HG02981 (cell line): ENCODE data around the gene MIPEP.
"Not testable (repeated sequence)": the region's sequence is repeated elsewhere in the genome, so short reads cannot be mapped to it uniquely, and the experiment has no call there.

Source experiments
- ATAC-seq: cut with Tn5 transposase; IDR thresholded peaks from one replicate; pipeline ENCODE4 v1.9.1; 2021; ENCODE audit warnings: mild to moderate bottlenecking, moderate library complexity; ENCODE audit not compliant: unreplicated experiment

Gene MIPEP

DNA sequence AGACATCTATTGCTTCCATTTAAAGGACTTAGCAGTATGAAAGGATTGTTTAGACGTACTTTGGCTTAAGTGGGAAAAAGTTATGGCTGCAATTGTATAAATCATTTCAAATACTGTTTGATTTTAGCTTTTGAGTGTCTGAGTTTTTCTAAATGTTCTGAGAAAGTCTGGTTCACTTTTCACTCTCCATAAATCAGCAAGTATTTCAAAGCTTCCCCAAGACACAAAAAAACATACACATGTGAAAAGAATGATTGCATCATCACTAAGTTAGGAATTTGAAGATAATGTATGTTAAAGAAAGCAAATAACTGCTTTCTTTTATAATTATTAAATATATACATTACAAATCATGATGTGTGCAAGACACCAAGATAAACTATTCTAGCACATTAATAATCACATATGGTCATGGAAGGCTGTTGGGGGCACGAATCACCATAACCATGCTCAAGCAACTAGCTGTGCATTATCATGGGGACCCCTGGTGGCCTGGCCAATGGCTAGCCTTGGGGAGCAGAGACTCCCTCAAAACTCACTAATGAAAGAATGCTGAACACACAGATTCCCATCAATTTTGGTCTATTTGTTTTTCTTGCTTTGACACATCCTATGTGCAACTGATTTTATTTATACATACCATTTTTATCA is 111.1 kb downstream of the MIPEP start:
- no peak for ATAC-seq

DNA sequence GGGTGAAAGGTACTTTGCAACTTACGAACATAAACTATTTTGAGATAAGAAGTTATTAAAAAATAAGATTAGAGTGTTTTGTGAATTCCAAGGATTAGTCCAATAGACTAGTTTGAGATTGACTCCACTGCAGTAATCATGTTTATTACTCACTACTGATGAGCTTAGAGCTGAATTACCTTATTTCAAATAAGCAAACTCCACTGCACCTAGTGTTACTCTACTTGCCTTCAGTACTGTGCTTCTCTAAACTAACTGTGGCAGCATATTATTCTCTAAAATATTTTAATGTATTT is 111.7 kb downstream of the MIPEP start:
- peak; percentile 27 for ATAC-seq

DNA sequence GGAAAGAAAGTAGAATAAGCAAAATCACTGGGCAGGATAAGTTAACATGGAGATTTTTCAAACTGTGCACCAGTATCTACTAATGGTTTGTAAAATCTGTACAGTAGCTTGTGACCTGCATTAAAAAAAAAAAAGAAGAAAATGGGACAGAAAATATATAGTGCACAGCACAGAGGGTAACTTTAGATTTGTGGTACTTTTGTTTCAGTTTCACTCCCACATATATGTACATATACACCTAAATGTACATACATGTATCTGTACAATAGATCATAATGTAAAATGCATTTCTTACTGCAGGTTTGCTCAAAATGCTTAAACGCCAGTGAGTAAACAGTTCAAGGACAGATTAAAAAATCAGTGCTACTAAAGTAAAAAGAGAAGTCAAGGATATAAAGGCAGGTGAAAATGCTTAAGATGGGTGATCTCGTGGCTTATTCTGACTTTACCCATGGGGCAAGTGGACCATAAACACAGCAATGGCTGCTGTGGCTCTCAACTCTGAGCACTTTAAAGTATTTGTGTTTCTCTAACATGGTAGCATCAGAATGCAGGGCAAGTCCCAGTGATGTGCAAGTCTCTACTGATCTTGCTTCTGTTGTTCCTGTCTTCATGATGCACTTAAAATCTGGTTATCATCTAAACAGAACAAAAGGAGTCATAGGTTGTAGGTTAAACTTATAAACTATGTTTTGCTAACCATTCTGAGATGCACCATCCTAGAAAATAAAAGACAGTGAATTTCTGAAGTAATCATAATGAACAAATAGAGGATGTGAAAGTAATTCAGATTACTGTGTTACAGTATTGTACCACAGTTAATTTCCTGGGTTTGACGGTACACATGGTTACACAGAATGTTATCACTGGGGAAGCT is 112.3 kb downstream of the MIPEP start:
- ATAC-seq = peak; percentile 97

DNA sequence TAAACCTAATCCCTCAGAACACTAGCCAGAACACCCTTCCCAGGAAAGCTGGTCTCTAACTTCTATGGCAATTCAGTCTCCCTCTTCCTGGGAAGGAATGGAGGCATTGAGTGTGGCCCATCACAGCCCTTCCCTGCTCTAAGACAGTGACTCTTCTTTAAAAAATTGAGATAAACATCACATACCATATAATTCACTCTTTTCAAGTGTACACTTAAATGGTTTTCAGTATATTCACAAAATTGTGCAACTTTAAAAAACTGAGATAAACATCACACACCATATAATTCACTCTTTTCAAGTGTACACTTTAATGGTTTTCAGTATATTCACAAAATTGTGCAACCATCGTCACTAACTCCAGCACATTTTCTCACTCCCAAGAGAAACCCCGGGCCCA is 116.5 kb downstream of the MIPEP start:
- no peak for ATAC-seq

DNA sequence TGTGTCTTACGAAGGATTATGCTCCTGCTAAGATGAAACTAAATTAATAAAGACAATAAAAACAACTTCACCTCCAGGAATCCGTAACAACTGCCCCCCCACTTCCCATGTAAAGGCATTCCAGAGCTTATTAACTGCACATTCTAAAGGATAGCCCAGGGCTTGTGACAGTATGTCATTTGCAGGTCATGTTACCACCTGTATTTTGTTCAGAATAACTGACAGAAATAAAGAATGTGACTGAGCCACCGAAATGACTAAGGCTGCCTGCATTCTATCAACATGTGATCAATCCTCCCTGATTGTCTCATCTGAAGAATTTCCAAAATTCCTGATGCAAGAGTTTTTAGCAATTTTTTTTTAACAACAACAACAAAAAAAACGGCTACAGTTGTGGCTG is 117.2 kb downstream of the MIPEP start:
- no peak for ATAC-seq

DNA sequence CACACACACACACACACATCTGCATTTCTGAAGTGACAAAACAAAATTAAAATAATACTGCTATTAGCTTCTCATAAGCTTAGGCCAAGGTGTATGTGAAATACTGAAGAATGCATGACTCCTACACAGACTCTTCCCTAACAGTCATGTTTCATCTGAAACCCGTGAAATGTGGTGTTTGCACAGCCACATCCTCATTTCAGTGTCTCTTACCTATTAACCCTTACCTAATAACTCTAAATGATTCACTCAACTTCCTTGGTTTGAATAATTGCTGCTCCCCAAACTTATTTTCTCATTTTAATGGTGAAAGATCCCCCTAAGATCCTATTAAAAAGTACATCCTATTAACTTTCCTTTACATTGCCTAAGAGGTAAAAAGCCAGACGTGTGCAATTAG is 117.6 kb downstream of the MIPEP start:
- peak; percentile 98 for ATAC-seq

DNA sequence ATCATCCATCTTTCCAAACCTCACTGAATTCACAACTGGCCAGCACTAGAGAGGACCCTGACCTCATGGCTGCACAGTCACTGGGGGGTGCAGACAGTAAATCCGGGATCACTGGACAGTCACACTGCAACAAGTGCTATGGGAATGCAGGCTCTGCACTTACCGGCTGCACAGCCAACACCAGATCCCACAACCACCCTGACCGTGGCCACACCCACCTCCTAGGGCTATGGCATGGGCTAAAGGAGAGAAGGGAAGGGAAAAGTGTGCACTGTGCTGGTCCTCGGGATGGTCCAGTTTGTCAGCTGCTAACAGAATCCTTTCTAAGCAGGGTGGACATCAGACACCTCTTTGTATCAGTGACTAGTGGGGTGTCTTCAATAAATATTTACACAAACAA is 118.2 kb downstream of the MIPEP start:
- no peak for ATAC-seq

DNA sequence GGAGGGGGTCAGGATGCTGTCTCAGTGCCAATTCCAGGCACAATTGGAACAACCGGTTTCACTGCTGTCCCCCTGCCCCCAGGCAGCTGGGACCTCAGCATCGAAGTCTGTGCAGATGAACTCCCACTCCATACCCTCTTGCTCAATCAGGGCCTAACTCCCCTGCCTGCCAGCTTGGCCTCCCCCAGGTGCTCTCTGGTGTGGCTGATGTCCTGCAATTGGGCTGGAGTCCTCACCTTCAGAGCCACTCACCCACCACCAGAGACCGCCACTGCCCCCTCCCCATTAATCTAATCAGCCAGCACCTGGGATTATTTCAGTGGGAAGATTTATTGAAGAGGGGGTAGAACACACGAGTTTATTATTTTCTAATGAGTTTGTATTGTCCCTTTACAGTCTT is 118.8 kb downstream of the MIPEP start:
- ATAC-seq = no peak

DNA sequence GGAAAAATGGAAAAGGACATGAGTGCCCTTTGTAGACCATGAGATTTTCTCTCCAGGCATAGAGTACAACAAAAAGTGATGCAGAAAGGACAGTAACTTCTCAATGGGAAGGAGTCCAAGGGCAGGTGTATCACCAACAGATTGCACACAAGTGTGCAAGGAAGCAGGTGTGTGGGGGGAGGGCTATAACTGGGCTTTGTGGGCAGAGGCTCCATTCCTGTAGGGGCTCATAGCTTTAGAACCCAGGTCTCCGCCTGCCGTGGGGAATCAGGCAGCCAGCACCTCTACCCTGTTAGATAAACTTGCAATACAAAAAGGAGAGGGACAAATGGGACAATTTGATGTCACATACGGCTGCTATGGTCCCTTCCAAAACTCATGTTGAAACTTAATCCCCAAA is 119.8 kb downstream of the MIPEP start:
- no peak for ATAC-seq

DNA sequence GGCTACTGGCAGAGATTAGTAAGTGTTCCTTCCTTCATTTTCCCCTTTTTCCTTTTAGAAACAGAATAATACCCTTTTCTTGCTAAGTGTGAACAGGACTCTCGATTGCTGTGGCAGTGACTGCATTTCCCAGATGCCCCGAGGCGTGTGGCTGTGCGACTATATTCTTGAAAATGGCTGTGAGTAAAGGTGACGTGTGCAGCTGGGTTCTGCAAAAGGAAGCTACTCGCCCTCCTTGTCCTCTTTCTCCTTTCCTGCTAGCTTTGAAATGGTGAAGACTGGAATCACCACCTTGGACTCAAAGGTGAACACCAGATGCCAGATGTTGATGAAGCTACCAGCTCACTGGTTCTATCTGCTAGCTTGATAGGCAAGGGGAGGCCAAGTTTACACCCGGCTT is 121.4 kb downstream of the MIPEP start:
- no peak for ATAC-seq

DNA sequence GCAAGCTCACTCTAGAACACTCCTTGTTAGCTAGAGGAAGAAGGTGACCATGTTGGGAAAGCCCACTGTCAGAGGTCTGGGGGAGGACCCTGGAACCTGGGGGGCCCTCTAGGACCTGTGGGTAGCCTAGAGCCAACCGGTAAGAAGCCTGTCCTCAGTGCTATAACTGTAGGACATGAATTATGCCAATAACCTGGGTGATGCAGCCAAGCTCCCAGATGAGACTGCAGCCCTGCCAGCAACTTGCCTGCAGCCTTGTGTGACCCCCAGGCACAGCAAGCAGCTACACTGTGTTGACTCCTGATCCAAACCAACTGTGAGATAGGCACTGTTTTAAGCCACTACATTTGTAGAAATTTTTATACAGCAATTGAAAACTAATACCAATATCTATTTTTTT is 122.3 kb downstream of the MIPEP start:
- no peak for ATAC-seq

DNA sequence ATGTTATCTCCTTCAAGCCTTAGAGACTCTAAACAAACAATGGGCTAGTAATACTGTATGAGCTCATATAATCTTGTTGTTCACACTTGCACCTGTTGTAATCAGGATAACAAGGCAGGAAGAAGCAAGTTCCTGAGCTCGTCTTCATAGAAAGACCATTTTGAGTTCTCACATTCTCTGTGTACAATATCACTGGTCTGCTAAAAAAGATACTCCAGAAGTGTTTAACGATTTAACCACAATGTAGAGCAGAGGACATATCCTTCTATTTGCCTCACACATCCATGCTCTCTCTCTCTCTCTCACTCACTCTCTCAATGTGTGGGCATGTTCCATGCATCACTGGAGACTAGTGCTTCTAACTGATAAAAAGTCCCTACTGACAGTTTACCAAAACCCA is 122.9 kb downstream of the MIPEP start:
- no peak for ATAC-seq

DNA sequence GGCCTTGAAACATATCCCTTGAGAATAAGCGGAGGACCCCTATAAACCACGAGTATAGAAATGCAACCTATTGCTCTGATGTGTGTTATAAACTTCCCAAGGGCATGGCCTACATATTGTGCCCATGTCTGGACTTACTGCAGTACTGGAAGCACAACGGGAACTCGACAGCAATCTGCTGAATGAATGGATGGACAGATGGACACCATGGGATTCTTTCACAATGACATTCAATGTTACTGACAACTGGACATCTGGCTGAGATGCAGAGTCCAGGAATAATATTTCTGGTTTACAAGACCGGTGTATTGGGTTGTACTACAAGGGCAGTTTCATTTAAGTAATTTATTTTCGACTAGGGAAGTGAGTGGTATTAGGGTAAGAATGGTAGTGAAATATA is 123.7 kb downstream of the MIPEP start:
- no peak for ATAC-seq

DNA sequence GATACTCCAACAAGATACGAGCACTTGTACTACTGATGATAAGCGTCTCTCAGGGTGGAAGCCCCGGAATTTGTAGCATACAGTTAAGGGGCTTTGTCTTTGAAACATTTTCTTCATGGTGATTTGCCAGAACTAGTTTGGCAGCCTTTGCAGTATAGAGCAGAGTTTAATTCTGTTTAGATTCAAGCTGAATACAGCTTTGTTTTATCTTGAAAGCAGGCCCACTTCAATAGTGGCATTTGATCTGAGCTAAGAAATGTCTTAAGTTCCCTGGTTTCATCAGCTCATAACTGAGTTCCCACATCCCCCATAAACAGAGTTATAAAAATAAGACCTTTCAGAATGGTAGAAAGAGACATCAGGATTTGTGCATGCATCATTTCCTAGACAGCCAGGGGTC is 125.9 kb downstream of the MIPEP start:
- ATAC-seq = no peak

DNA sequence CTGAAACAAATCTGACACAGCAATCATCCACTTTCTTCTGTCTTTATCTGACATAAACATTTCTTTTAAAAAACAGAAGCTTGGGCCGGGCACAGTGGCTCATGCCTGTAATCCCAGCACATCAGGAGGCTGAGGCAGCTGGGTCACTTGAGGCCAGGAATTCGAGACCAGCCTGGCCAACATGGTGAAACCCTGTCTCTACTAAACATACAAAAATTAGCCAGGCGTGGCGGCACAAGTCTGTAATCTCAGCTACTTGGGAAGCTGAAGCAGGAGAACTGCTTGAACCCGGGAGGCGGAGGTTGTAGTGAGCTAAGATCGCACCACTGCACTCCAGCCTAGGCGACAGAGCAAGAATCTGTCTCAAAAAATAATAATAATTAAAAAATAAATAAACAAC is 127.4 kb downstream of the MIPEP start:
- ATAC-seq = not testable (repeated sequence)

DNA sequence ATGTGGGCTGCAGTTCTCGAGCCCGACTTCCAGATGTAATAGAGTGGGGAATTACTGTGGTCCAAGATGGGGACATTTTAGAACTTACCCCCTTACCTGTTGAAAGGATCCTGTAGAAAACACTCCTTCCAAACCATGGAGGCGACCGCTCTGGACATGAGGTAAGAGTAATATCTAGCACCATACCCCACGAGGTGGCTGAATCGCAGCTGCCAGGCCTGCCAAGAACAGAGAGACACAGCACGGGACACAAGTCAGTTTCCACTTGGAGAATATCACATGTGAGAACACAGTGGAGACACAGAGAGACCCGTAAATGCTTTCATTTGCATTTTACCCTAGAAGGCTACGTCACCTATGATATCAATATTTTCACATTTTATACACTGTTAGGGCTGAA is 129.2 kb downstream of the MIPEP start:
- ATAC-seq = no peak

DNA sequence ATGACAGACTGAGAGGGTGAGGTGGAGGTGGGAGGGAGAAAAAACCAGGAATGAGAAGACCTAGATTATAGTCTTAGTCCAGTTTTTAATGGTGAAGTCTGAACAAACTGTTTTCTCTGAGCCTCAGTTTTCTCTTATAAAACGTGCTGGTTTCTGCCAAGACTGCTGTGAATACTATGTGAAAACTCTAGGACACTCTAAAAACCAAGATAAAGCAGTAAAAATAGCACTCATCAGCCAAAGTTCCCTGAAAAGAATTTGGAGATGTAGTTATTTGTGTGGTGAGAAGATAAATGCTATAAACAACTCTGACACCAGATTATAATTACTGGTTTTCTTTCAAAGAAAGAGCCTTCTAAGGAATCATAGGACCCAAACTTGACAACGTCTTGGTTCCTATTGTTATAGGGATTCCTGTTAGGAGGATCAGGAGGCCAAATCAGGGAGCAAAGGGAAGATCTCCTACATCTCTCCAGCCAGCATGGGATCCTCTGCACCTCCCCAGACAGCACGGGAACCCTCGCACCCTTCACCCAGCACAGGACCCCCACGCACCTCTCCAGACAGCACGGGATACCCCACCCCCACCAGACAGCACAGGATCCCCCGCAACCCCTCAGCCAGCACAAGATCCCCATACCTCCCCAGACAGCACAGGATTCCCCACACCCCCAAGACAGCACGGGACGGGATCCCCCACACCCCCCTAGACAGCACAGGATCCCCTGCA is 130.2 kb downstream of the MIPEP start:
- no peak for ATAC-seq

DNA sequence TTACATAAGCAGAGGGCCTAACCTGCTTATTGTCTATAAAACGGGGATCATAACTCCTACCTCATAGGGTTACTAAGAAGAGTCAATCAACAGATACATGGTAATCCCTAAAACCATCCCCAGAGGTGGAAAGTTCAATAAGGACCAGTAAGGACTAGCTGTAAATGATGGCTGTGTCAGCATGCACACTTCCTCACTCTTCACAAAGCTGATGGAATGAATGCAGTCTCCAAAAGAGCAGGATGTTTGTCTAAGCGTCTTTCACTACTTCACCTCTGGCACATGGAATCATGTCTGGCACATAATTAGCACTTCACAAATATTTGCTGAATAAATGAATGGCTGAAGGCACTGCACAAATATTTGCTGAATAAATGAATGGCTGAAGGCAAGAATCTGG is 134.2 kb downstream of the MIPEP start:
- no peak for ATAC-seq

DNA sequence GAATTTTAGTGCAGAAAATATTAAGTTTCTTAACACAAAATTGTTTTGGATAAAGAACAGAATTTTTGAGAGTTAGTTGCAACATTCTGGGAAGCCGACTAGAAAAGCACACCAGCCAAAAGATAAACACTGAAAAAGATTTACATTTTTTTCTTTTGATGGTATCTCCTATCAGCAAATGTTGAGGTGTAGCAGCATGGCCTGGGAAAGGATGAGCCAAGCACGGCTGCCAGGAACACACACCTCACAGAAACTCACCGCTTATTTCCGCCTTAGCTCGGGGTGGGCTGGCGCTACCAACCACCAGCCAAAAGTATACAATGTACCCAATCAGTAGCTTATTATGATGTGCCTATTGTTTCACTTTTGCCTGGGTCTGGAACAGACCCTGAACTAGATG is 134.7 kb downstream of the MIPEP start:
- no peak for ATAC-seq

DNA sequence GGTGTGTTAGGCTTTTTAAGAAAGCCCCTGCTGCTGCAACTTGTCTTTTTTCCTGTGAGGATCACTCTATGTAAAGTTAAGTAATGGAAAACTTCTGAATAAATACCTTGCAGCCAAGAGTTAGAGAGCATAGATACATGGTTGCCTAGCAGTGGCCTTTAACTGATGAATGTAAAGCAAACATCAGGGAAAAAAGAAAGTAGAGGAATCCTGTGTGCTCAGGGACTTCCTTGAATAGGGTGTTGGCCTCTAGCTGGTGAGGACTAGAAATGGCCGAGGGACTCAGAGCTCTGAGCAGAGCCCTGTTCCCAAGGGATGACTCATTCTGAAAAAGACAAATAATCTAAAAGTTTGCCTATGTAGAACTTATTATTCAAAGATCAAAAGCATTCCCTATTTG is 135.7 kb downstream of the MIPEP start:
- no peak for ATAC-seq

DNA sequence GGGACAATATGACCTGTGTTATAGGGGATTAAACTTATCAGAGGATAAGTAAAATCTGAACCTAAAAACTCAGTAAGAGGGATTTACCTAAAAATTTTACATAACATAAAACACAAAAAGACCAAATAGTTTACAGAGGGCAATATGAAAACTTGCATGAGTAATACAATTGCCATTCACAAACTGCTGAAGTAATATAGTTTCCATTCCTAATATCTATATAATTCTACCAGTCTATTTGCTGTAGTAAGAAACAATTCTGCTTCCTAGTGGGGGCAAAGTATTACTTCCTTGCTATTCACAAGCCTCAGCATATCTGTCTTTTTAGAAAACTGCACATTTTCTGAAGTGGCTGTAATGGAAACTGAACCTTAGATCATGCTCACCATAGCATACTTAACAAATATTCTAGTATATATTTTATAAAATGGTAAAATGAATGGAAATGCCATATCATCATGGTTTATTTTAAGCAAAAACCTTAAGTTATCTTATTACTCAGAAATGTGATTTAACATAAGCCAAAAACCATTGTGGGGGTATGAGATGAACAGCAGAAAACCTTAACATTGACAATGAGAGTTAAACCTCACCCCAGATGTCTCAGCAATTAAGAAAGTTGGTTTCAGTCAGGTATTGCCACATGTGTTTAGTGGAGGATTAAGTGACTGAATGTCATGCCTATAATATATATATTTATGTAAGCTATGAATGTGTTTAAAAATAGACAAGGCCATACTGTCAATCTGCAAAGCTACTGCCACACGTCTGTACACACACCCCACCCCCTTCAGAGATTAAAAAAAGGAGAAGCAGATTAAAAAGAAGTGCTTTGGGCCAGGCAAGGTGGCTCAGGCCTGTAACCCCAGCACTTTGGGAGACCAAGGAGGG is 136.8 kb downstream of the MIPEP start:
- peak; percentile 59 for ATAC-seq
